Hematopoietic multipotent progenitor cell treated with erythropoietin and hydrocortisone succinate and interleukin-3 and kit ligand, for 17 days (in vitro differentiated cells): ENCODE results near the gene ABCC6.
"Not testable (repeated sequence)": the region's sequence is repeated elsewhere in the genome, so short reads cannot be mapped to it uniquely, and the experiment has no call there.

Source experiments
- DNase-seq: peaks from one replicate; pipeline ENCODE4 v3.0.0-alpha.2; 2015; ENCODE audit warnings: low spot score

Gene ABCC6

DNA sequence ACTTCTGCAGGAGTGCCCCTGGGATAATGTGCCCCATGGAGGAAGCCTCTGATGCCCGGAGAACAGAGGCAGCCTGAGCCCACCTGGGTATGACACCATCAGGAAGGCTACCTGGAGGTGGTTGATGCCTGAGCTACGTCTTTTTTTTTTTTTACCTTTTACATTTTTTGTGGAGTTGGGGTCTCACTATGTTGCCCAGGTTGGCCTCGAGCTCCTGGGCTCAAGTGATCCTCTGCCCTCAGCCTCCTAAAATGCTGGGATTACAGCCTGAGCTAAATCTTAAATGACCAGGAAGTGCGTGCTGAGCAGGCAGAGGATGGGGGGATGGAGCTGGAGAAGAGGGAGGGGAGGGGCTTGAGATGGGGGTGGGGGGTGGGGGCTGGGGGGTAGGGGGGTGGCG lies 32.7 kb downstream of the ABCC6 start:
- no peak for DNase-seq

DNA sequence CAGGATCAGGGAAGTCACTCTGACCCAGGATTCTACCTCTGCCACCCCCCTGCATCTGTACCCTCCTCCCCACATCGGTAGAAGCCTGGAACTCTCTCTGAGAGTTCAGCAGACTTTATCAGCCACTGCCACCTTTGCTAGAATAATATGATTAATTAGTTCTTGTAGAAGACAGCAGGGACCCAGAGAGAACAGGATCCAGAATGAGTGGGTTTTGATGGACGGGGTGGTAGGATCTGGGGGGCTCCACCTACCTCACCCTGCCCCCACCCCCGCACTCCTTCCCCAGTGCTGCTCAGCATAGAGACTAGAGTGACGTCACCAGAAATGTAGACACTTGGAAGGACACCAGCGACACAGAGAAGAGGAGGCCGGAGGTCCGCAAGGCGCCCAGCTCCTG lies 33.5 kb downstream of the ABCC6 start:
- DNase-seq: no peak

DNA sequence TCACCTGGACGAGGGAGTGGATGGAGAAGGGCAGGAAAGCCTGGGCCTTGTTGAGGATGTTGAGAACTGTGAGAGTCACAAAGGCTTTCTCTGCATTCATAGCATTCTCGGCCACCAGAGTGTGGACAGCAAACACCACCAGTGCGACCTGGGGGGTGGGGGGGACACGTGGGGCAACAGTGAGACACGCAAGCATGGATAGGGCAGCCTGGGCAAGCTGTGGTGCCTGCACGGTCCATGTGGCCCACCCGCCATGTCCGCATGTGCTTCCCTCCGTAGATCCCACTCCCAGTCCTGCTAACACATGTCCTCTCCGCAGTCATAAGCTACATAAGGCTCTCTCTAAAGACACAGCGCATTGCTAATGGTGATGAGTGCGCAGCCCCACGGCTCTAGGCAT lies 34.5 kb downstream of the ABCC6 start:
- DNase-seq: no peak

DNA sequence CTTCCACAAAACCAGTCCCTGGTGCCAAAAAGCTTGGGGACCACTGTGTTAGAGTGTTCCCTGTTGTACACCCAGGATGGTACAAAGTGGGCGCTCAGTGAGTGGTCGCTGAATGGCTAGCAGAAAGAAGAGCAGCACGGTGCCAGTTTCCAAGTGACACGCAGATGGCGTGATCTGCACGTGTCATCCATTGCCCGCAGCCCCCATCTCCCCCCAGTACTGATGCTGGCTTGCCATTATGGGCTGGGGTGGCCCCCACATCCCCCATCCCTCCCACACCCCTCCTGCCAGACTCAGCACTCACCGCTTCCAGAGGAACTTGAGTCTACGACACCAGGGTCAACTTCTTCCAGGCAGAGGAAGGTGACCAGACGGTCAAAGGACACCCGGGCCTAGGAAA lies 36.5 kb downstream of the ABCC6 start:
- no peak for DNase-seq

DNA sequence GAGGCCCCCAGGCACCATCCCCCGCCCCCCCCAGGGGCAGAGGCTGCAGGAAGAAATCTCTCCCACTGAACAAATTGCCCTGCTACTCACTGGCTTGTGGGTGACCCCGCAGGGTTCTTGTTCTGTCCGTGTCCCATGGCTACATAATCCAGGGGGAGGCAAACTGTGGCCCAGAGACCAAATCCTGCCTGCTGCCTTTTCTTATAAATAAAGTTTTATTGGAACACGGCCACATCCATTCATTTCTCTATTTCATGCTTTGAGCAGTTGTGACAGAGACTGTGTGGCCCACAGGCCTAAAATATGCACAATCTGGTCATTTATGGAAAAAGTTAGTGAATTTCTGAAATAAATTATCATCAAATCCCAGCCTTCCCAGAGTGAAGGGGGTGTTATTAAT lies 38.2 kb downstream of the ABCC6 start:
- DNase-seq: no peak

DNA sequence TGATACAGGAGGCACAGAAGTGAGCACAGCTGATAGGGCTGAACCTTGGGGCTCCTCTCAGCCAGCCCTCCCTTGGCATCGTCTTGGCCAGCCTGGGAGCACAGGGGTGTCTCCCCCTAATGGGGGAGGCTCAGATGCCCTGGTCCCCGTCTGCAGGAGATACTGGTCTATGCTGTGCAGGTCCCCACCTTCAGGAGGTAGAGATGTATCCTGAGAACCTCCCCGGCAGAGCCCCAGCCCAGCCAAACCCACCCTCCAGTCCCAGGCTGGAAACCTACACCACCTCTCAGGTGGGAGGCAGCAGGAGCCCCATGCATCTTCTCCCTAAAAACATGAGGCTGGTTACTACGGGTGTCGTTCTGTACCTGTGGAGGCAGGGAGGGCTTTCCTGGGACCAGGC lies 38.7 kb downstream of the ABCC6 start:
- no peak for DNase-seq

DNA sequence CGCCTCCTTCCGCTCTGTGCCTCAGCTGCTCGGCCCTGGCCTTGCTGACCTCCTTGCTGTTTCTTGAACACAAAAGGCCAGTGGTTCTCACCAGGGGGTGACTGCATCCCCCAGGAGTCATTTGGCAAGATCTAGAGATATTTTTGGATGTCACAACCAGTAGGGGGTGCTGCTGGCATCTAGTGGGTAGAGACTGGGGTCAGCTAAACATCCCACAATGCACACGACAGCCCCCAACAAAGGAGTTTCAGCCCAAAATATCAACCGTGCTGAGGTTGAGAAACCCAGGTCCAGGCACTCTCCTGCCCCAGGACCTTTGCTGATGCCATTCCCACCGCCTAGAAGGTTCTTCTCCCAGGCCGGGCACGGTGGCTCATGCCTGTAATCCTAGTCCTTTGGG lies 39.7 kb downstream of the ABCC6 start:
- no peak for DNase-seq

DNA sequence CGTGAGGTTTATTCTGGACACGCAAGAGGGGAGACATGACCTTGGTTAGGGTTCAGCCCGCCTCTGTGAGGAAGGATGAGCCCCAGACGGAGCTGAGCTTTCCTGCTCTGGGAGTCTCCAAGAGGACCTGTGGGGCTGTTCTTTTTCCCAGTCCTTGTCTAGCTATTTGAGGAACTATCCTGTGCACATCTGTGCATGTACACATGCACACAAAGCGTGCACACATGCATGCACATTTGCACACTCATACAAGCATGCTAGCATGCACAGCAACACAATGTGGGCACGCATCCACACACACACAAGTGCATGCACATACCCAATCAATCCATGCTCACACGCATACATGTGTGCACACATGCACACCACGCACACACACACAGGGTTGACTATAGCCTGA lies 40.4 kb downstream of the ABCC6 start:
- no peak for DNase-seq

DNA sequence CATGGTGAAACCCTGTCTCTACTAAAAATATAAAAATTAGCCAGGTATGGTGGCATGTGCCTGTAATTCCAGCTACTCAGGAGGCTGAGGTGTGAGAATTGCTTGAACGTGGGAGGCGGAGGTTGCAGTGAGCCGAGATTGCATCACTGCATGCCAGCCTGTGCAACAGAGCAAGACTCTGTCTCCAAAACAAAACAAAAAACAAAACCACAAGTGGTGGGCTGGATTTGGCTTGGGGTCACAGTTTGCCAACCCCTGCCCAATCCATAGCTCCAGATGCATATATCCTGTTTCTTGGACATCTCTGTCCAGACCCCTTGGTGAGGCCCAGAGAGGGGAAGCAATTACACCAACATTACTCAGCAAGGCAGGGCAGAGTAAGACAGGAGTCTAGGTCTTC lies 41.5 kb downstream of the ABCC6 start:
- DNase-seq: not testable (repeated sequence)

DNA sequence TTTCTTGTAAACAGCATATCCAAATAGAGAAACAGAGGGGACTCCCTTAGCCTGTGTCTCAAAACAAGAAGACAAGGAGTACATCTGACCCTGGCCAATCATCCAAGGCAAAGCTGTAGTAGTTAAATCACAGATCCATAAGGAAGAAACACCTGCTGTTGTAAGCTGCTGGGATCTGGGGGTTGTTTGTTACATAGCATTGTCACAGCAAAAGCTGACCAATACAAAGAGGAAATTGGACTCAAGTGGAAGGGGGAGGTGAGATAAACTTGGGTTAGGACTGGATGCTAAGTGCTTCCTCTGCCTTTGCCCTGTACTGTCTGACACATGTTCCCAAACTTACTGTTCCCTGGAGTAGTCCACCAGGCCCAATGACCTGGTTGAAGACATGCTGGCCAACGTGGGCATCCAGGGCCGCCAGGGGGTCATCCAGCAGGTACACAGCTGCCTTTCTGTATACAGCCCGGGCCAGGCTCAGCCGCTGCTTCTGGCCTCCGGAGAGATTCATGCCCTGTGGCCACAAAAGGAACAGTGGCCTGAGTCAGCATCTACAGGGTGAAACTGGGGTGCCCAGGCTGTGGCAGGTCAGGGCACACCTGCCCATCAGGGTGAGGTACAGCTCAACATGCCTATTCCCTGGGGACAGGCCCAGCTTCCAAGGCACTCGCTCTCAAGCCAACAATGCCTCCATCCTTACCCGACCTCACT lies 44.7 kb downstream of the ABCC6 start:
- no peak for DNase-seq

DNA sequence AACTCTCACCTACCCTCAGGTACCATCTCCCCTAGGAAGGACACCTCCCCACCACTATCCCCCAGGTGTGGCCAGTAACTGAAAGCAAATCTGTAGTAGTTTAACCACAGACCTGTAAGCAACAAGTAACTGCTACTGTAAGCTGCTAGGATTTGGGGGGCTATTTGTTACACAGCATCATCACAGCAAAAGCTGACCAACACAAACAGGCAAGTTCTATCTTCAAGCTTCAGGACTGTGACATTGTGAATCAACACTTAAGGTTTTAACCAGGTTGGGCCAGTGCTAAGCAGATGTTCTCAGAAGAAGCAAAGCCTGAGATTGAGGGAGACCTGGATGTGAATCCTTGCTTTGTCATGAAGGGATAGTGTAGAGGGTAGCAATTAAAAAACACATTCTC lies 47.0 kb downstream of the ABCC6 start:
- DNase-seq: no peak

DNA sequence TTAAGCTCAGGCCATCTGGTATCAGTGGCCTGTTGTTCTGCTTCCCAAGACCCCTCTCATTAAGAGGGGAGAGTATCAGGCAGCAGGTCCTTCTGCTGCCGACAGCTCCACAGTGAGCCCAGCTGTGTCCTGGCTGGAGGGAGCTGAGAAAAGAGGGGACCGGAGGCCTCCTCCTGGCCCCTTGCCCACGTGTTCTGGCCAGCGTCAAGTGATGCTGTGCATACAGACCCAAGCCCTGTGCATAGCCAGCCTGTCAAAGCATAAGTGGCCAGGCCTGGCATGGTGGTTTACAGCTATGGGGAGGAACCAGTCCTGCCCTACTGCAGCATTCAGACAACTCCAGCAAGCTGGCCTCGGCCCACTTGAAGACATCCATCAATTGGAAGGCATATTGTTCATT lies 48.0 kb downstream of the ABCC6 start:
- no peak for DNase-seq

DNA sequence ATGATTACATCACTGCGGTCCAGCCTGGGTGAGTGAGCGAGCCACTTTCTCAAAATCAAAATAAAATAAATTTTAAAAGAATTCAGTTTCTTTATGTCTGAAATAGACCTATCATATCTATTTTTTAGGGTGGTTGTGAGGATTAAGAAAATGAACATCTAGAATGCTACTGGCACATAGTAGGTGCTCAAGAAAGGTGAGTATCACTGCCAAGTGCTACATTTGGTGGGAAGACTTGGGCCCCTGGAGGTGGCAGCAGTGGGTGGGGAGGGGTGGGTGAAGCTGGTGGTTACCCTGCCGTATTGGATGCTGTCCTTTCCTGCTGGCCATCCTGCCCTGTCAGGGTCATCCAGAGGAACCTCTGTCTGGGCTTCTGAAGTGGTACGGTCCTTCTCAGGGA lies 50.3 kb downstream of the ABCC6 start:
- DNase-seq: no peak

DNA sequence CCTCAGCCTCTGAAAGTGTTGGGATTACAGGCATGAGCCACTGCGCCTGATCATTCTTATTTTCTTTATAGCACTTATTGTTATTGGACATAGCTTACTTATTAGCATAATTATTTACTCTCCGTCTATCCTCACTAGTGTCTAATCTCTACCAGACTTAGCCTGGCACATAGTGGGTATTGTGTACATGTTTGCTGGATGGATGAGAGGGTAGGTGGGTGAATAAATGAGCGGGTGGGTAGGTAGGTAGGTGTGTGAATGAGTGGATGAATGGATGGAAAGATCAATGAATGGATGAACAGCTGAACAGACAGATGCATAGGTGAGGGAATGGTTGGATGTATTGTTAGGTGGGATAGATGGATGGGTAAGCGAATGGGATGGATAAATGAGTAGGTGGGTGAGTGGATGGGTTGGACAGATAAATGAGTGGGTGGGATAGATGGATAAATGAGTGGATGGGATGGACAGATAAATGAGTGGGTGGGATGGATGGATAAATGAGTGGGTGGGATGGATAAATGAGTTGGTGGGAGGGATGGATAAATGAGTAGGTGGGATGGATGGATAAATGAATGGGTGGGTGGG lies 51.9 kb downstream of the ABCC6 start:
- DNase-seq: no peak

DNA sequence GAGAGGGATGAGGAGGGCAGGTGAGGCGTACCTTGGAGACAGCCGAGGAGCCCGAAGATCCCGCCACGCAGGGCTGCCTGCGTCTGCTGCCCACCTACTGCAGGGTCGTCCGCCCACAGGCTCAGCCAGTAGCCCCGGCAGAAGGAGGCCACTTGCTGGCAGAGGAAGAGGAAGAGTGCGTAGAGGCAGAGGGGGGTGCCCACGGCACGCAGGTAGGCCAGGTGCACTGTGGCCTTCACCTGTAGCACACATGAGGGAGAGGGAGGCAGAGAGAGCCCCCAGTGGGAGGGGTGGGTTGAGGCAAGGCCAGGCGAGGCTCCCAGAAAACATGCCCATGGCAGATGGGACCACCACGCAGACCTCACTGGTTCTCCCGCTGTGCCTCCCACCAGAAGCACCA lies 53.7 kb downstream of the ABCC6 start:
- no peak for DNase-seq

DNA sequence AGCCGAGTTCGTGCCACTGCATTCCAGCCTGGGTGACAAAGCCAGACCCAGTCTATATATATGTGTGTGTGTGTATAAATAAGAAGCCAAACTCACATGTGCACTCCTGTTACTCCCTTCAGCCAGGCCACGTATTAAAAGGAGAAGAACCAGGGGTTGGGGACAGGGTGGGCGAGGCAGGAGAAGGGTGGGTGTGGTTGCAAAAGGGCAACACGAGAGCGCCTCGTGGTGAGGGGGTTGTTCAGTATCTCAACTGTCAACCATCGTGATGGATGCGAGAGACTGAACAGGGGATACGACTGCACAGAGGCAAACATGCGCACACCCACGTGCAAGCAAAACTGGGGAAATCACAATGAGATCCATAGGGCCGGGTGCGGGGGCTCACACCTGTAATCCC lies 54.9 kb downstream of the ABCC6 start:
- DNase-seq: no peak

DNA sequence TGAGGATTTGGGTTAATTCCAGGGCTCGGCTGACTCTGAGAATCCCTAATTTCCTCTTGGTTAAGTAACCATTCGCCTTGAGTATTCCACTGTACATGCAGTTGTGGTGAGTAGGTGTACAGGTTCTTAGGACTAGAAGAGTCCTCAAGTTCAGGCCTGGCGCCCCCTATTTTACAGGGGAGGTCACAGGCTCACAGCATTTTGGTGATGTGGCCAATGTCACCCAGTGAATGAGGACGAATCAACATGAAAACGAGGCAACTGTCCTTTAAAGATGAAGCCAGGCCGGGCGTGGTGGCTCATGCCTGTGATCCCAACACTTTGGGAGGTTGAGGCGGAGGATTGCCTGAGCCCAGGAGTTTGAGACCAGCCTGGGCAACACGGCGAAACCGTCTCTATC lies 55.4 kb downstream of the ABCC6 start:
- DNase-seq: no peak

DNA sequence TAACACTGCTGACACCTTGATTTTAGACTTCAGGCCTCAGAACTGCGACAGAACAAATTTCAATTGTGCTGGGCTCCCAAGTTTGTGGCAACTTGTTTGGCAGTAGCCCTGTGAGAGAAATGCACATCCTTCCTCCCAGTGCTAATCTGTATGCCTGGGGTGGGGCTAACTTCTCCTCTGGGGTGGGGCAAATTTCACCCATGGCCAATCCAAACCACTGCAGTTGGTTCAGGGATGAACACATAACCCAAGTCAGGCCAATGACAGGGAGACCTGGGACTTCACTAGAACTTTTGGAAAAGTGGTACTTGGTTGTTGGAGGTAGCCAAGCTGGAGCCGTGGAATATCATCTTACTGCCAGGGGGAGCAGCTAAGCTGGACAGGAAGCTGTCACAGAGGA lies 56.3 kb downstream of the ABCC6 start:
- no peak for DNase-seq

DNA sequence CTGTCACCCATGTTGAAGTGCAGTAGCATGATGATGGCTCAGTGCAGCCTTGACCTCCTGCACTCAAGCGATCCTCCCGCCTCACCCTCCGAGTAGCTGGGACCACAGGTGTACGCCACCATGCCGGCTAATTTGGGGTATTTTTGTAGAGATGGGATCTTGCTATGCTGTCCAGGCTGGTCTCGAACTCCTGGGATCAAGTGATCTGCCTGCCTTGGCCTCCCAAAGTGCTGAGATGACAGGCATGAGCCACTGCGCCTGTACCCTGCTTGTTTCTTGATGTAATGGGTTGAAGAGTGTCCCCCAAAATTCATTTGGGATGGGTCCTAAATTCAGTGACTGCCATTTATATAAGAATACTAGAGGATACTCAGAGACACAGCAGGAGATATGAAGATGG lies 57.2 kb downstream of the ABCC6 start:
- DNase-seq: no peak

DNA sequence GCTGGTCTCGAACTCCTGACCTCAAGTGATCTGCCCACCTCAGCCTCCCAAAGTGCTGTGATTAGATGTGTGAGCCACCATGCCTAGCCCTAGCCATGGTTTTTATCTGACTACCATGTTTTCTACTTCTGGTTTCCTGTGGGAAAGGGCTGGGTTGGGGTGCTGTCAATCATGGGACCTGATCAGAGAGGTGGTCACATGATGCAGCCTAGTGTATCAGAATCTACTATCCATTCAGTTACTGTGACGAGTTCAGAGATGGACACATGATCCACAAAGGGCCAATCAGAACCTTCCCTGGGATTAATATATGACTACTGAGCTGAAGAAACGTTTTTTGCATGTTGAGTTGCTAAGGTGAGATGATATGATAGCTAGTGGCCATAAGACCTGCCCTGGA lies 59.1 kb downstream of the ABCC6 start:
- no peak for DNase-seq

DNA sequence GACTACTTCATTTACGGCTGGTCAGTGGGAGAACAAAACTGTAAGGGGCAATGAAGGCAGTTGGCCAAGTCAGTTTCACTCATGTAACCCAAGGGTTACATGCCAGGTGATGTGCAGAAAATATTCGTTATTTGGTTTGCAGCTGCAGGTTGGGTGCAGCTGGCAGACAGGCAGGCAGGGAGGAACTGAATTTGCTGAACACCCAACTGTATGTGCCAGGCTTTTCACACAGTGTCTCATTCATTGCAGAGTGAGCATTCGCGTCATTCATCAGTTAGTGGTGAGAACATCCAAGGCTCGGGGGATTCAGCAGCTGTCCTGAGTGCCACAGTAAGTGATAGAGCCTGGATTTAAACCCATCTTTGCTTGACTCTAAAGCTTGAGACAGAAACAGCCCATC lies 59.7 kb downstream of the ABCC6 start:
- DNase-seq: no peak

DNA sequence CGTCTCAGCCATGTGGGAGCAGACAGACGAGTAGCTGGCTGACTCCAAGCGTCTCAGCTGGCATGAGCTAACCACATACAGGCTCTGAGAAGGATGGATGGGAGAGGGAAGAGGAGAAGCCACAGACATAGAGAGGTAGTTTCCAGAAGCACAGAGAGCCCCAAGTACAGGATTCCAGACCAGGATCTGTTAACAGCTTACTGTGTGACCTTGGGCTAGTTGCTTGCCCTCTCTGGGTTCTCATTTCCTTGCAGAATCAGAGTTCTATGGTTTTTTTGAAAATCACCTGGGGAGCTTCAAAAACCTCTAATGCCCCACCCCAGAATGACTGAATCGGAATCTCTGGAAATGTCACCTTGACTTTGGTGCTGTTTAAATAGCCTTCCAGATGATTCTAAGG lies 60.2 kb downstream of the ABCC6 start:
- no peak for DNase-seq

DNA sequence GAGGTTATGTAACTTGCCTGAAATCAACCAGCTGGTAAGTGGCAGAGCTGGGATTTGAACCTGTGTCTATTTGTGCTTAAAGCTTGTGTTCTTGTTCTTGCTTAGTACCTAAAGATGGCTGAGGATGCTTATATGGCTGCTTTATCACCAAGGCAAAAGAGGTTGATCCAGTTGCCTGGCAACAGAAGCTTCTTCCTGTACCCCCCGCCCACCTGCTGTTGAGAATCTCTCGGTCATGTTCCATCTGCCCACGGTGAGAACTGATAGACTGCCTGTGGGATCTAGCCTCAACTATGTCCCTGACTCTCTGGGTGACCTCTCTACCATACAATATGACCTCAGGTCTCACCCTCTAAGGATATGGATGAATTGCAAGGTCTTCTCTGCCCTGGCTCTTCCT lies 60.7 kb downstream of the ABCC6 start:
- DNase-seq: no peak

DNA sequence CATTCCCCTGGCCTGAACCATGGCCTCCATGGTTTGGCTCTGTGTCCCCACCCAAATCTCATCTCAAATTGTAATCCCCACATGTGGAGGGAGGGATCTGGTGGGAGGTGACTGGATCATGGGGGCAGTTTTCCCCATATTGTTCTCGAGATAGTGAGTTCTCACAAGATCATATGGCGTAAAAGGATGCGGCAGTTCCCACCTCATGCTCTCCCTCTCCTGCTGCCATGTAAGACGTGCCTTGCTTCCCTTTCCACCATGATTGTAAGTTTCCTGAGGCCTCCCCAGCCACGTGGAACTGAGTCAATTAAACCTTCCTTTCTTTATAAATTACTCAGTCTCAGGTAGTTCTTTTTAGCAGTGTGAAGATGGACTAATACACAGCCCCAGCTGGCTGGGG lies 61.5 kb downstream of the ABCC6 start:
- DNase-seq: not testable (repeated sequence)
